ENCODE measurements around the gene MEGF11. TPM values are rescaled to one million over a fixed set of nuclear protein-coding genes. Genes with fewer than 3 reads are reported as not detected.

The MEGF11 gene
- total RNA-seq, 1 donor from 2014 or later: 0.77 TPM

- Mint-ChIP-seq H3K27me3 (ENCODE audit: unreplicated experiment) (peaks cover 4% of the 10 kb centered on the region), H3K36me3 (ENCODE audit: low read depth, unreplicated experiment) (peaks cover 15% of the 10 kb centered on the region), H3K9me3 (ENCODE audit: unreplicated experiment) (no peaks in the 10 kb centered on the region), H3K27ac (ENCODE audit: unreplicated experiment) (no peak overlapping the region), H3K4me1 (ENCODE audit: unreplicated experiment) (no peaks in the 10 kb centered on the region), H3K4me3 (ENCODE audit: unreplicated experiment) (no peak overlapping the region)
- TF ChIP-seq CTCF (IDR thresholded peaks at IDR 0.05; ENCODE audit: unreplicated experiment): no peak
- no peak for DNase-seq (ENCODE audit: low spot score)
Observed at GRCh38 chr15:66035901-66036300, 217.6 kb downstream of the MEGF11 start.

- peaks cover 3% of the 10 kb centered on the region for H3K27me3 Mint-ChIP-seq (ENCODE audit: unreplicated experiment)
- no peak overlapping the region for H3K27ac Mint-ChIP-seq (ENCODE audit: unreplicated experiment)
- no peak for DNase-seq (ENCODE audit: low spot score)
- H3K36me3 Mint-ChIP-seq (ENCODE audit: low read depth, unreplicated experiment): peaks cover 15% of the 10 kb centered on the region
- H3K4me1 Mint-ChIP-seq (ENCODE audit: unreplicated experiment): no peaks in the 10 kb centered on the region
- no peak overlapping the region for H3K4me3 Mint-ChIP-seq (ENCODE audit: unreplicated experiment)
- H3K9me3 Mint-ChIP-seq (ENCODE audit: unreplicated experiment): no peaks in the 10 kb centered on the region
- TF ChIP-seq CTCF (IDR thresholded peaks at IDR 0.05; ENCODE audit: unreplicated experiment): no peak
Observed at GRCh38 chr15:66033143-66033542, 220.4 kb downstream of the MEGF11 start.

- no peak for DNase-seq (ENCODE audit: low spot score)
- Mint-ChIP-seq H3K27me3 (ENCODE audit: unreplicated experiment) (peaks cover 3% of the 10 kb centered on the region), H3K9me3 (ENCODE audit: unreplicated experiment) (no peaks in the 10 kb centered on the region), H3K4me1 (ENCODE audit: unreplicated experiment) (no peaks in the 10 kb centered on the region), H3K27ac (ENCODE audit: unreplicated experiment) (no peak overlapping the region), H3K4me3 (ENCODE audit: unreplicated experiment) (no peak overlapping the region), H3K36me3 (ENCODE audit: low read depth, unreplicated experiment) (peaks cover 15% of the 10 kb centered on the region)
- no peak for TF ChIP-seq CTCF (IDR thresholded peaks at IDR 0.05; ENCODE audit: unreplicated experiment)
Observed at GRCh38 chr15:66032006-66032405, 221.5 kb downstream of the MEGF11 start.

GRCh38 chr15:66030650-66031049, 222.9 kb downstream of the MEGF11 start:
- H3K9me3 Mint-ChIP-seq (ENCODE audit: unreplicated experiment): no peaks in the 10 kb centered on the region
- no peak overlapping the region for H3K4me3 Mint-ChIP-seq (ENCODE audit: unreplicated experiment)
- H3K36me3 Mint-ChIP-seq (ENCODE audit: low read depth, unreplicated experiment): peaks cover 15% of the 10 kb centered on the region
- TF ChIP-seq CTCF (IDR thresholded peaks at IDR 0.05; ENCODE audit: unreplicated experiment): no peak
- DNase-seq (ENCODE audit: low spot score): no peak
- peaks cover 3% of the 10 kb centered on the region for H3K27me3 Mint-ChIP-seq (ENCODE audit: unreplicated experiment)
- H3K4me1 Mint-ChIP-seq (ENCODE audit: unreplicated experiment): no peaks in the 10 kb centered on the region
- H3K27ac Mint-ChIP-seq (ENCODE audit: unreplicated experiment): no peak overlapping the region

- no peak for DNase-seq (ENCODE audit: low spot score)
- Mint-ChIP-seq H3K27me3 (ENCODE audit: unreplicated experiment) (peaks cover 3% of the 10 kb centered on the region), H3K4me3 (ENCODE audit: unreplicated experiment) (no peak overlapping the region), H3K9me3 (ENCODE audit: unreplicated experiment) (no peaks in the 10 kb centered on the region), H3K27ac (ENCODE audit: unreplicated experiment) (no peak overlapping the region), H3K4me1 (ENCODE audit: unreplicated experiment) (no peaks in the 10 kb centered on the region), H3K36me3 (ENCODE audit: low read depth, unreplicated experiment) (peaks cover 12% of the 10 kb centered on the region)
- TF ChIP-seq CTCF (IDR thresholded peaks at IDR 0.05; ENCODE audit: unreplicated experiment): no peak
Observed at GRCh38 chr15:66029650-66030049, 223.9 kb downstream of the MEGF11 start.
